Fibroblast of skin of right quadriceps (primary cell): Measurements from ENCODE around the gene SLC25A21.
"Not testable (repeated sequence)": the region's sequence is repeated elsewhere in the genome, so short reads cannot be mapped to it uniquely, and the experiment has no call there.

Experiments
- DNase-seq: peaks from one replicate; pipeline ENCODE4 v3.0.0-alpha.2; 2013

SLC25A21 gene

GRCh38 chr14:37172024-37172869, at the start of gene SLC25A21:
Gene SLC25A21 (minus strand): TSS chr14:37172606.
- peak; percentile 80 for DNase-seq

DNA sequence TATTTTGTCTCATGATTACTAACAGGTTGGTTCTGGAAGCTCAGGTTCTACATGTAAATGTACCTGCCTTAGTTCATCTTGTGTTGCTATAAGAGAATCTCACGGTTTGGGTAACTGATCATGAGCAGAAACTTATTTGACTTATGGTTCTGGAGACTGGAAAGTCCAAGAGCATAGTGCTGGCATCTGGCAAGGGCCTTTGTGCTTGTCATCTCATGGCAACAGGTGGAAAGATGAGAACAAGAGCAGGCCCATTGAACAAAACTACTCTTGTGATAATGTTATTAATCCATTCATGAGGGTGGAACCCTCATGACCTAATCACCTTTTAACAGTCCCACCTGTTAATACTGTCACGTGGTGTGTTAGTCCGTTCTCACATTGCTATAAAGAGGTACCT, 48.7 kb upstream of the SLC25A21 start:
- no peak for DNase-seq

- DNase-seq = no peak
Measured at GRCh38 chr14:37215345-37215744, 42.9 kb upstream of the SLC25A21 start.

- no peak for DNase-seq
Measured at GRCh38 chr14:37213016-37213415, 40.6 kb upstream of the SLC25A21 start.

DNA sequence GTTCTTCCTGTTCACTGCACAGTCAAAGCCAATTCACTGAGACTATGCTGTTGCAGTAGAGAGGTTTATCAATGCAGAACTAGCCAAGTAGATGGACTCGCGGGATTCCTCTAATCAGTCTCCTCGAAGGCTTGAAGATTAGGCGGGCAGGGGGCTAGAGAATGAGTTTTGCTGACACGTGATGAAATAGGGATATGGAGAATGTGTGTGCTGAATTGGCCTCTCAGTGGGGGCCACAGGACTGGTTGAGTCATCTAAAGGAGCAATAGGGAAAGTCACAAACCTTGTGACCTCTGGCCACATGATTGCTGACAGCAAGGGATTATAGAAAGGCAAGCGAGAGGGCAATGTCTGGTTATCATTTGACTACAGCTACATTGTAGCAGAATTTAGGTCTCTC, 38.0 kb upstream of the SLC25A21 start:
- no peak for DNase-seq

DNA sequence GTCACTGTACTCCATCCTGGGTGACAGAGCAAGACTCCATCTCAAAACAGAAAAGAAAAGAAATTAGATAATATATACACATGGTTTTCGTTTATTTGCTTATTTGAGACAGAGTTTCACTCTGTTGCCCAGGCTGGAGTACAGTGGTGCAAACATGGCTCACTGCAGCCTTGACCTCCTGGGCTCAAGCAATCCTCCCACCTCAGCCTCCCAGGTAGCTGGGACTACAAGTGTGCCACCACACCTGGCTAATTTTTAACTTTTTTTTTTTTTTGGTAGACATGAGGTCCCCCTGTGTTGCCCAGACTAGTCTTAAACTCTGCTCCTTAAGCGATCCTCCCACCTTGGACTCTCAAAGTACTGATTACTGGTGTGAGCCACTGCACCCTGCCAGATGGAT, 37.2 kb upstream of the SLC25A21 start:
- not testable (repeated sequence) for DNase-seq

DNA sequence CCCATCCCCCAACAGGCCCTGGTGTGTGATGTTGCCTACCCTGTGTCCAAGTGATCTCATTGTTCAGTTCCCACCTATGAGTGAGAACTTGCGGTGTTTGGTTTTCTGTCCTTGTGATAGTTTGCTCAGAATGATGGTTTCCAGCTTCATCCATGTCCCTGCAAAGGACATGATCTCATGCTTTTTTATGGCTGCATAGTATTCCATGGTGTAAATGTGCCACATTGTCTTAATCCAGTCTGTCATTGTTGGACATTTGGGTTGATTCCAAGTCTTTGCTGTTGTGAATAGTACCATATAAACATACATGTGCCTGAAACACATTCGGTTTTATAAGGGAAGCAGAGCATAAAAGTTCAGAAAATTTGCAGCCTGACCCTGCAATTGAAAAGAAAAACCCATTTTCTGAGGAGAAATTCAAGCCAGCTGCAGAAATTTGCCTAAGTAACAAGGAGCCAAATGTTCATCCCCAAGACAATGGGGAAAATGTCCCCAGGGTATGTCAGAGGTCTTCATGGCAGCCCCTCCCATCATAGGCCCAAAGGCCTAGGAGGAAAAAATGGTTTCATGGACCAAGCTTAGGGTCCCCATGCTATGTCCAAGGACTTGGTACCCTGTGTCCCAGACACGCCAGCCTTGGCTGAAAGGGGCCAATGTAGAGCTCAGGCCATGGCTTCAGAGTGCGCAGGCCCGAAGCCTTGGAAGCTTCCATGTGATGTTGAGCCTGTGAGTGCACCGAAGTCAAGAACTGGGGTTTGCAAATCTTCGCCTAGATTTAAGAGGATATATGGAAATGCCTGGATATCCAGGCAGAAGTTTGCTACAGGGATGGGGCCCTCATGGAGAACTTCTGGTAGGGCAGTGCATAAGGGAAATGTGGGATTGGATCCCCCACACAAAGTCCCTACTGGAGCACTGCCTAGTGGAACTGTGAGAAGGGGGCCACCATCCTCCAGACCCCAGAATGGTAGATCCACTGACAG, 33.5 kb upstream of the SLC25A21 start:
- DNase-seq = not testable (repeated sequence)

DNA sequence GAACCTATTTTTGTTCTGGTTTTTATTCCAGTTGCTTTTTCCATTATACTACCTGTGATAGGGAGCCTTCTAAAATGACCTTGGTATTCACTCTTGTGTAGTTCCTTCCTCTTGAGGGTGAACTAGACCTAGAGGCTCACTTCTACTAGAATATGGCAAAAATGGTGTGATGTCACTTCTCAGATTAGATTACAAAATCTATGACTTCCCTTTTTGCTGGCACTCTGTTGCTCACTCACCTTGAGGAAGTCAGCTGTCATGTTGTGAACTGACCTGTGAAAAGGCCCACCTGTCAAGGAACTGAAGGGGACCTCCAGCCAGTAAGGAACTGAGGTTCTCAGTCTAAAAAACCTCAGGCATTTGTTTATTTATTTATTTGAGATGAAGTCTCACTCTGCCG, 31.0 kb upstream of the SLC25A21 start:
- no peak for DNase-seq

GRCh38 chr14:37202812-37203211, 30.4 kb upstream of the SLC25A21 start:
- DNase-seq = no peak

DNA sequence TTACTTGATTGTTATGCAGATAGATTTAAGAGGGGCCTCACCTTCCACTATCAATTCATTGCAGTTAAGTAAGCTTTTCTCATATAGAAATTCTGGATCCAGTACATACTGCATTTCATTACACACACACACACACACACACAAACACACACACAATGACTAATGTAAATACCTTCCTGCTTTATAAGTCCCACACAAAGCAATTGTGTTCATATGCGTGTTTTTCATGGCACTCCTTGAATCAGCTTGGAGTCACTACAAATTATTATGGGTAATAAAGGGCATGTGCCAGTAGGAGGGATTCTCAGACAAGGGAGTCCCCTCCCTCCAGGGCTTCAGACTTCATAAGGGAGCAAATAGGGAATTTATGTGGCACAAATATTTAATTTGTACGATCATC, 29.9 kb upstream of the SLC25A21 start:
- peak; percentile 31 for DNase-seq

DNA sequence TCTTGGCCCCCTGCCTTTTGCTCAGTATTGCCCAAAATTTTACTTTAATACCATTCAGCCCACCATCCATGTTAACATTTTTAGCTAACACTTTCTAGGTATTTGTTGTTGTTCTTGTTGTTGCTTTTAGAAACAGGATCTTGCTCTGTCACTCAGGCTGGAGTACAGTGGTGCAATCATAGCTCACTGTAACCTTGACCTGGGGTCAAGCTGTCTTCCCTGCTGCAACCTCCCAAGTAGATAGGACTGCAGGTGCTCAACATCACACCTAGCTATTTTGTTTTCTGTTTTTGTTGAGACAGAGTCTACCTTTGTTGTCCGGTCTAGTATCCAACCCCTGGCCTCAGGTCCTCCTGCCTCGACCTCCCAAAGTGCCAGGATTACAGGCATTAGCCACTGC, 29.3 kb upstream of the SLC25A21 start:
- DNase-seq = no peak

DNA sequence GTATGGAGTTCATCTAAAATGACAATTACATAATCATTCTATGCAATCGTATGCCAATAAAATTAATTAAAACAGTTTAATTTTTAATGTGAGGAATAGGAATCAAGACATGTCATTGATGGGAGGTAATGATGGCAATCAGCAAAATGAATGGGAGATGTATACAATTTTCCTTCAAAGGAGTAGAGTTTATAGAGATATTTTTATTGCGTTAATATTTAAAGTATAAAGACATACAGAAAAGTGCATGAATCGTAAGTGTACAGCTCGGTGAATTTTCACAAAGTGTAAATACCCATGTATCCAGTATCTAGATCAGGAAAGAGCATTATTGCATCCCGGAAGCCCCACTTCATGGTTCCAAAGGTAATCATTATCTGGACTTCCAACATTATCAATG, 26.5 kb upstream of the SLC25A21 start:
- DNase-seq = no peak

DNA sequence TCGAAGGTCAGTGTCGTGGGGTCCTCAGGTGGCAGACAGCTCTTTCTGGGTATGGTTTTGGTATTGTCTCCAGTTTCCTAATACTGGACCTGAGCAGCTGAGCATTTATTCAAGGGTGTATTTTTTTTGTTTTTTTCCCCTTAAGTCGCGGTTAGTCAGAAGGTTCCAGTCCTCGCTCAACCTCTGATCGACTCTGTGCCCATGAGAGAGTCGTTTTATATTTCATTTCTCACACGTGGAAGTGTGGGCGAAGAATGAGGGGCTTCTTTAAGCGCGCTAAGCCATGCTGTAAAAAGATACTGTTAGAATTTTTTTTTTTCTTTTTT, 25.8 kb upstream of the SLC25A21 start:
- DNase-seq = no peak

DNA sequence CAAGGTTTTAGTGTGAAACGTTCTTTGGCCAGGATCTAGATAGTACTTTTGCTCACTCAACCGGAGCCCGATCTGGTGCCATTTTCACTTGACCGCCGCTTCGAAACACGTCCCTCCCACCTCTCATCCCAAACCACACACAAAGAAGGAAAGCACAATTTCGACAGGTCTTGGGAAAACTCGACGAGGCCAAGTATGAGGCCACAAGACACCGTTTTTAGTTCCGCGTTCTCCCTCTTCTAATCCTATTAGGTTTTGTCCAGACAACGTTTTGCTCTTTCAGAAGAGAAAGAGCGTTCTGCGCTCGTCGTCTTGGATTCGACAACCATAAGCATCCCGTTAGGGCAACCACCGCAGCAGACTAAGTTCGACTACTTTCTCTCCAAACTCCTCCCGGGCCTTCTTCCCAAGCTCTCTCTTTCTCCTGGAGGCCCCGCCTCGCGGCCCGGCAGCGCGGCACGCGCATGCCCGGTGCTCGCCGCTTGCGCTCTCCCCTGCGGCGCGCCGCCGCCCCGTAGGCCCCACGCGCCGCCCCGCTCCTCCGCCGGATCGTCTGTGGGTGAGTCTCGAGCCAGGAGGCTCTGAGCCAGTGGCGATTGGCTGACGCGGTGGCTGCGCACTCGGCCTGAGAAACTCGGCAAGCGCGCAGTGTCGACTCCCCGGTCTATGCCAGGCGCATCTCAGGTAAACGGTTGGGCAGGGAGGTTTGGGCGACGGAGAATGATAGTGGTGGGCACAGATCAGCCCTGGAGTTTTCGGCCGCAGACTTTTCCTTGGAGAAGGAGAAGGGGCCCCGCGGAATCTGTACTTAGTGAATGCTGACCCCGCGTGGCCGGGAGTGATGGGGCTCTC, 25.2 kb upstream of the SLC25A21 start, which contains the start of gene MIPOL1:
MIPOL1 (plus strand) TSS at position 517 of the 852 bp plus-strand sequence. CDS start 49,952 bp downstream, outside the sequence.
- peak; percentile 88 for DNase-seq

- DNase-seq = peak; percentile 38
Measured at GRCh38 chr14:37196604-37197420, 24.4 kb upstream of the SLC25A21 start.

GRCh38 chr14:37195327-37195726, 22.9 kb upstream of the SLC25A21 start:
- peak; percentile 74 for DNase-seq

DNA sequence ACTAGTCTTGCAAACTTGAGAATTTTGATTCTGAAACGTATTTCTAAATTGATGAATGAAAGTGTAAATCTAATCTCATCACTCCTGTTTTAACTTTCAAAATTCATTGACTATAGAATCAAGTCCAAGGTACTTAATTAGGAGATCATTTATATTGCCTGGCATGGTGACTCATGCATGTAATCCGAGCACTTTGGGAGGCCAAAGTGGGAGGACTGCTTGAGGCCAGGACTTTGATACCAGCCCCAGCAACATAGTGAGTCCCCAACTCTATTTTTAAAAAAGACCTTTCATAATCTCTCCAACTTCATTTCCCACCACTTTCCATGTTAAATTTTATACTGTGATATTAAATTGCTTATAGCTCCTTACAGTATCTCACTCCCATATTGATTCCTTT, 22.3 kb upstream of the SLC25A21 start:
- no peak for DNase-seq

DNA sequence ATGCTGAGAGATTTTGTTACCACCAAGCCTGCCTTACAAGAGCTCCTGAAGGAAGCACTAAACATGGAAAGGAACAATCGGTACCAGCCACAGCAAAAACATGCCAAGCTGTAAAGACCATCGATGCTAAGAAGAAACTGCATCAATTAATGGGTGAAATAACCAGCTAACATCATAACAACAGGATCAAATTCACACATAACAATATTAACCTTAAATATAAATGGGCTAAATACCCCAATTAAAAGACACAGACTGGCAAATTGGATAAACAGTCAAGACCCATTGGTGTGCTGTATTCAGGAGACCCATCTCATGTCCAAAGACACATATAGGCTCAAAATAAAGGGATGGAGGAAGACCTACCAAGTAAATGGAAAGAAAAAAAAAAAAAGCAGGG, 17.3 kb upstream of the SLC25A21 start:
- DNase-seq = not testable (repeated sequence)

DNA sequence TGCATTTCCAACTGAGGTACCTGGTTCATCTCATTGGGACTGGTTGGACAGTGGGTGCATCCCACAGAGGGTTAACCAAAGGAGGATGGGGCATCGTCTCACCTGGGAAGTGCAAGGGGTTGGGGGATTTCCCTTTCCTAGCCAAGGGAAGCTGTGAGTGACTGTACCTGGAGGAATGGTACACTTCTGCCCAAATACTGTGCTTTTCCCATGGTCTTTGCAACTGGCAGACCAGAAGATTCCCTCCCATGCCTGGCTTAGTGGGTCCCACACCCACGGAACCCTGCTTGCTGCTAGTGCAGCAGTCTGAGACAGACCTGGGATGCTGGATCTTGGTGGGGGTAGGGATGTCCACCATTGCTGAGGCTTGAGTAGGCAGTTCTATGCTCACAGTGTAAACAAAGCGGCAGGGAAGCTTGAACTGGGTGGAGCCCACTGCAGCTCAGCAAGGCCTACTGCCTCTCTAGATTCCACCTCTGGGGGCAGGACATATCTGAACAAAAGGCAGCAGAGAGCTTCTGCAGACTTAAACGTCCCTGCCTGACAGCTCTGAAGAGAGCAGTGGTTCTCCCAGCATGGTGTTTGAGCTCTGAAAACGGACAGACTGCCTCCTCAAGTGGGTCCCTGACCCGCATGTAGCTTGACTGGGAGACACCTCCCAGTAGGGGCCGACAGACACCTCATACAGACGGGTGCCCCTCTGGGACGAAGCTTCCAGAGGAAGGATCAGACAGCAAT, 15.6 kb upstream of the SLC25A21 start:
- not testable (repeated sequence) for DNase-seq

DNA sequence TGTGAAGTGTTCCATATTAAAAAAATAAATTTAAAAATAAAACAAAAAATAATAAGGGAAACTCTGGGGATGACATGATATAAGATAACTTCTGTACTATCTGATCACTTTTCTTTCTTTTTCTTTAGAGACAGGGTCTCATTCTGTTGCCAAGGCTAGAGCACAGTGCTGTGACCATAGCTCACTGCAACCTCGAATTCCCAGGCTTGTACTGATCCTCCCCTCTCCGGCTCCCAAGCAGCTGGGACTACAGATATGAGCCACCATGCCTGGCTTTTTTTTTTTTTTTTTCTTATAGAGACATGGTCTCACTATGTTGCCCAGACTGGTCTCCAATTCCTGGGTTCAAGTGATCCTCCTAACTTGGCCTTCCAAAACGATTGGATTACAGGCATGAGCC, 14.9 kb upstream of the SLC25A21 start:
- no peak for DNase-seq

GRCh38 chr14:37186865-37187264, 14.5 kb upstream of the SLC25A21 start:
- no peak for DNase-seq
